ENCODE data around the gene HSD17B12. TPM values are rescaled to one million over a fixed set of nuclear protein-coding genes. Genes with fewer than 3 reads are reported as not detected.
"Not testable (repeated sequence)": the region's sequence is repeated elsewhere in the genome, so short reads cannot be mapped to it uniquely, and the experiment has no call there.

The HSD17B12 gene
- total RNA-seq, 1 donor = 148 TPM

- DNase-seq (ENCODE audit: low read depth) = no peak
- no peak for TF ChIP-seq CTCF (IDR thresholded peaks at IDR 0.05; ENCODE audit: insufficient read depth, low read depth, low read length)
- H3K4me3 ChIP-seq (ENCODE audit: low read depth, low read length) = no peak overlapping the region
Measured at GRCh38 chr11:43751726-43752125, 71.2 kb downstream of the HSD17B12 start.

- DNase-seq (ENCODE audit: low read depth) = no peak
- TF ChIP-seq CTCF (IDR thresholded peaks at IDR 0.05; ENCODE audit: insufficient read depth, low read depth, low read length) = no peak
- no peak overlapping the region for H3K4me3 ChIP-seq (ENCODE audit: low read depth, low read length)
Measured at GRCh38 chr11:43756575-43756974, 76.0 kb downstream of the HSD17B12 start.

- TF ChIP-seq CTCF (IDR thresholded peaks at IDR 0.05; ENCODE audit: insufficient read depth, low read depth, low read length) = no peak
- no peak overlapping the region for H3K4me3 ChIP-seq (ENCODE audit: low read depth, low read length)
- no peak for DNase-seq (ENCODE audit: low read depth)
Measured at GRCh38 chr11:43758927-43759326, 78.4 kb downstream of the HSD17B12 start.

GRCh38 chr11:43760902-43761301 lies 80.4 kb downstream of the HSD17B12 start:
- DNase-seq (ENCODE audit: low read depth) = no peak
- TF ChIP-seq CTCF (IDR thresholded peaks at IDR 0.05; ENCODE audit: insufficient read depth, low read depth, low read length) = no peak
- no peak overlapping the region for H3K4me3 ChIP-seq (ENCODE audit: low read depth, low read length)

GRCh38 chr11:43765194-43765593 lies 84.7 kb downstream of the HSD17B12 start:
- no peak overlapping the region for H3K4me3 ChIP-seq (ENCODE audit: low read depth, low read length)
- no peak for TF ChIP-seq CTCF (IDR thresholded peaks at IDR 0.05; ENCODE audit: insufficient read depth, low read depth, low read length)
- no peak for DNase-seq (ENCODE audit: low read depth)

- not testable (repeated sequence) for H3K4me3 ChIP-seq (ENCODE audit: low read depth, low read length); DNase-seq (ENCODE audit: low read depth)
Measured at GRCh38 chr11:43768654-43769053, 88.1 kb downstream of the HSD17B12 start.

- no peak for TF ChIP-seq CTCF (IDR thresholded peaks at IDR 0.05; ENCODE audit: insufficient read depth, low read depth, low read length)
- H3K4me3 ChIP-seq (ENCODE audit: low read depth, low read length) = no peak overlapping the region
- DNase-seq (ENCODE audit: low read depth) = no peak
Measured at GRCh38 chr11:43770173-43770572, 89.6 kb downstream of the HSD17B12 start.
